Hepatocyte (in vitro differentiated cells): Measurements from ENCODE around the gene MEI4.
"Not testable (repeated sequence)": the region's sequence is repeated elsewhere in the genome, so short reads cannot be mapped to it uniquely, and the experiment has no call there.

Experiments
- EZH2 ChIP-seq: fragments of 200-600 bp; sonication (generic); IDR thresholded peaks from 2 replicates; pipeline ENCODE4 v1.6.1; 2016; ENCODE audit warnings: antibody characterized with exemption, mild to moderate bottlenecking, borderline replicate concordance
- EZH2phosphoT487 ChIP-seq: fragments of 200-600 bp; sonication (generic); IDR thresholded peaks from one replicate; pipeline ENCODE4 v1.6.1; 2018; ENCODE audit warnings: antibody characterized with exemption, mild to moderate bottlenecking, low read depth, moderate library complexity; ENCODE audit not compliant: unreplicated experiment, severe bottlenecking
- TF ChIP-seq, protein P1 (sequence below): fragments of 200-600 bp; sonication (generic); IDR thresholded peaks from 2 replicates; pipeline ENCODE4 v1.5.1; 2016; ENCODE audit warnings: antibody characterized with exemption, mild to moderate bottlenecking; ENCODE audit not compliant: poor library complexity

DNA sequence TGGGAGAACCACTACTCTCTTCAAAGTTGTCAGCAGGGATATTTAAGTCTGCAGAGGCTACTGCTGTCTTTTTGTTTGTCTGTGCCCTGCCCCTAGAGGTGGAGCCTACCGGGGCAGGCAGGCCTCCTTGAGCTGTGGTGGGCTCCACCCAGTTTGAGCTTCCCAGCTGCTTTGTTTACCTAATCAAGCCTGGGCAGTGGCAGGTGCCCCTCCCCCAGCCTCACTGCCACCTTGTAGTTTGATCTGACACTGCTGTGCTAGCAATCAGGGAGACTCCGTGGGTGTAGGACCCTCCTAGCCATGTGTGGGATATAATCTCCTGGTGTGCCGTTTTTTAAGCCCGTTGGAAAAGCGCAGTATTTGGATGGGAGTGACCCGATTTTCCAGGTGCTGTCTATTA lies 47.3 kb downstream of the MEI4 start:
- TF ChIP-seq, protein P1, sequence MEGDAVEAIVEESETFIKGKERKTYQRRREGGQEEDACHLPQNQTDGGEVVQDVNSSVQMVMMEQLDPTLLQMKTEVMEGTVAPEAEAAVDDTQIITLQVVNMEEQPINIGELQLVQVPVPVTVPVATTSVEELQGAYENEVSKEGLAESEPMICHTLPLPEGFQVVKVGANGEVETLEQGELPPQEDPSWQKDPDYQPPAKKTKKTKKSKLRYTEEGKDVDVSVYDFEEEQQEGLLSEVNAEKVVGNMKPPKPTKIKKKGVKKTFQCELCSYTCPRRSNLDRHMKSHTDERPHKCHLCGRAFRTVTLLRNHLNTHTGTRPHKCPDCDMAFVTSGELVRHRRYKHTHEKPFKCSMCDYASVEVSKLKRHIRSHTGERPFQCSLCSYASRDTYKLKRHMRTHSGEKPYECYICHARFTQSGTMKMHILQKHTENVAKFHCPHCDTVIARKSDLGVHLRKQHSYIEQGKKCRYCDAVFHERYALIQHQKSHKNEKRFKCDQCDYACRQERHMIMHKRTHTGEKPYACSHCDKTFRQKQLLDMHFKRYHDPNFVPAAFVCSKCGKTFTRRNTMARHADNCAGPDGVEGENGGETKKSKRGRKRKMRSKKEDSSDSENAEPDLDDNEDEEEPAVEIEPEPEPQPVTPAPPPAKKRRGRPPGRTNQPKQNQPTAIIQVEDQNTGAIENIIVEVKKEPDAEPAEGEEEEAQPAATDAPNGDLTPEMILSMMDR: not testable (repeated sequence)
- not testable (repeated sequence) for TF ChIP-seq EZH2, EZH2phosphoT487
